HEK293 (cell line): ENCODE measurements around the gene MYH14.

Source experiments
- ZBTB17 ChIP-seq: fragments of 450-650 bp; formaldehyde crosslinking; IDR thresholded peaks from 2 replicates; pipeline ENCODE4 v1.5.1; 2016; ENCODE audit warnings: missing biosample characterization, missing genetic modification characterization
- ZFP37 ChIP-seq: fragments of 450-650 bp; formaldehyde crosslinking; IDR thresholded peaks from 2 replicates; pipeline ENCODE4 v1.5.1; 2016; ENCODE audit warnings: missing biosample characterization, missing genetic modification characterization
- ZNF654 ChIP-seq: fragments of 450-650 bp; formaldehyde crosslinking; IDR thresholded peaks from 2 replicates; pipeline ENCODE4 v1.5.1; 2016; ENCODE audit warnings: low read depth, missing biosample characterization, missing genetic modification characterization
- ZNF776 ChIP-seq: fragments of 450-650 bp; formaldehyde crosslinking; IDR thresholded peaks from 2 replicates; pipeline ENCODE4 v1.5.0; 2017; ENCODE audit warnings: missing biosample characterization, missing genetic modification characterization, borderline replicate concordance
- TF ChIP-seq, protein P1 (sequence below): fragments of 450-650 bp; formaldehyde crosslinking; IDR thresholded peaks from 2 replicates; pipeline ENCODE4 v1.5.1; 2016; ENCODE audit warnings: missing biosample characterization, missing genetic modification characterization

DNA sequence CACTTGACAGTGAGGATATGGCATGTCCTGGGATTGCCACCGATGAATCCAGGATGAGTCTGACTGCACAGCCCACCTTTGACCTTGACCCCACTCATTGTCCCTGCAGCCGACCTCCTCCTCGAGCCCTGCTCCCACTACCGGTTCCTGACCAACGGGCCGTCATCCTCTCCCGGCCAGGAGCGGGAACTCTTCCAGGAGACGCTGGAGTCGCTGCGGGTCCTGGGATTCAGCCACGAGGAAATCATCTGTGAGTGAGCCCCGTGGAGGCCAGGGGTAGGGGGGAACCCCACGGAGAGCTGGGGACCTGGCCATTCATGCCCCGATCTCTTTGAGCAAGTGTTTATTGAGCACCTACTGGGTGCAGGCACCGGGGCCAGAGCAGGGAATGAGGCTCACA lies 28.4 kb downstream of the MYH14 start:
- TF ChIP-seq ZNF654 (no peak), ZBTB17 (tag by site-specific recombination) (no peak), ZNF776 (no peak), ZFP37 (tag by site-specific recombination) (no peak)
- TF ChIP-seq, protein P1, sequence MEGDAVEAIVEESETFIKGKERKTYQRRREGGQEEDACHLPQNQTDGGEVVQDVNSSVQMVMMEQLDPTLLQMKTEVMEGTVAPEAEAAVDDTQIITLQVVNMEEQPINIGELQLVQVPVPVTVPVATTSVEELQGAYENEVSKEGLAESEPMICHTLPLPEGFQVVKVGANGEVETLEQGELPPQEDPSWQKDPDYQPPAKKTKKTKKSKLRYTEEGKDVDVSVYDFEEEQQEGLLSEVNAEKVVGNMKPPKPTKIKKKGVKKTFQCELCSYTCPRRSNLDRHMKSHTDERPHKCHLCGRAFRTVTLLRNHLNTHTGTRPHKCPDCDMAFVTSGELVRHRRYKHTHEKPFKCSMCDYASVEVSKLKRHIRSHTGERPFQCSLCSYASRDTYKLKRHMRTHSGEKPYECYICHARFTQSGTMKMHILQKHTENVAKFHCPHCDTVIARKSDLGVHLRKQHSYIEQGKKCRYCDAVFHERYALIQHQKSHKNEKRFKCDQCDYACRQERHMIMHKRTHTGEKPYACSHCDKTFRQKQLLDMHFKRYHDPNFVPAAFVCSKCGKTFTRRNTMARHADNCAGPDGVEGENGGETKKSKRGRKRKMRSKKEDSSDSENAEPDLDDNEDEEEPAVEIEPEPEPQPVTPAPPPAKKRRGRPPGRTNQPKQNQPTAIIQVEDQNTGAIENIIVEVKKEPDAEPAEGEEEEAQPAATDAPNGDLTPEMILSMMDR (tag by site-specific recombination): no peak
